GM19193 (cell line): ENCODE measurements around the gene ASXL3.

Experiments used
- POLR2A ChIP-seq: IDR thresholded peaks from 4 replicates; pipeline ENCODE4 v1.6.1; 2011; ENCODE audit not compliant: insufficient read depth, insufficient read length; ENCODE audit errors: extremely low read depth

The ASXL3 gene

GRCh38 chr18:33761363-33761762, 183.3 kb downstream of the ASXL3 start:
- no peak for TF ChIP-seq POLR2A

- no peak for TF ChIP-seq POLR2A
Measured at GRCh38 chr18:33781429-33781828, 203.4 kb downstream of the ASXL3 start.
